HEK293T (cell line): ENCODE results near the gene SH3PXD2A.

Experiments
- ARNT ChIP-seq: fragments of 450-650 bp; IDR thresholded peaks from 2 replicates; pipeline ENCODE4 v1.6.1; 2017; ENCODE audit warnings: mild to moderate bottlenecking
- BHLHE40 ChIP-seq: fragments of 450-650 bp; IDR thresholded peaks from 2 replicates; pipeline ENCODE4 v1.6.1; 2016; ENCODE audit warnings: mild to moderate bottlenecking, moderate library complexity, borderline replicate concordance
- CTBP1 ChIP-seq: fragments of 450-650 bp; IDR thresholded peaks from 2 replicates; pipeline ENCODE4 v1.6.1; 2016; ENCODE audit warnings: borderline replicate concordance
- ELF4 ChIP-seq: fragments of 450-650 bp; IDR thresholded peaks from 2 replicates; pipeline ENCODE4 v1.6.1; 2017; ENCODE audit warnings: antibody characterized with exemption
- FOXM1 ChIP-seq: fragments of 450-650 bp; IDR thresholded peaks from 2 replicates; pipeline ENCODE4 v1.6.1; 2017; ENCODE audit warnings: mild to moderate bottlenecking, borderline replicate concordance
- HDGF ChIP-seq: fragments of 450-650 bp; IDR thresholded peaks from 2 replicates; pipeline ENCODE4 v1.6.1; 2017; ENCODE audit warnings: antibody characterized with exemption, borderline replicate concordance
- SP1 ChIP-seq: fragments of 450-650 bp; IDR thresholded peaks from 2 replicates; pipeline ENCODE4 v1.6.1; 2017
- TARDBP ChIP-seq: fragments of 450-650 bp; IDR thresholded peaks from 2 replicates; pipeline ENCODE4 v1.6.1; 2016
- ZNF384 ChIP-seq: fragments of 450-650 bp; IDR thresholded peaks from 2 replicates; pipeline ENCODE4 v1.6.1; 2016
- TF ChIP-seq, protein P1 (sequence below): fragments of 450-650 bp; IDR thresholded peaks from 2 replicates; pipeline ENCODE4 v1.6.1; 2016

GRCh38 chr10:103640436-103641181, 214.8 kb downstream of the SH3PXD2A start:
- TF ChIP-seq, protein P1, sequence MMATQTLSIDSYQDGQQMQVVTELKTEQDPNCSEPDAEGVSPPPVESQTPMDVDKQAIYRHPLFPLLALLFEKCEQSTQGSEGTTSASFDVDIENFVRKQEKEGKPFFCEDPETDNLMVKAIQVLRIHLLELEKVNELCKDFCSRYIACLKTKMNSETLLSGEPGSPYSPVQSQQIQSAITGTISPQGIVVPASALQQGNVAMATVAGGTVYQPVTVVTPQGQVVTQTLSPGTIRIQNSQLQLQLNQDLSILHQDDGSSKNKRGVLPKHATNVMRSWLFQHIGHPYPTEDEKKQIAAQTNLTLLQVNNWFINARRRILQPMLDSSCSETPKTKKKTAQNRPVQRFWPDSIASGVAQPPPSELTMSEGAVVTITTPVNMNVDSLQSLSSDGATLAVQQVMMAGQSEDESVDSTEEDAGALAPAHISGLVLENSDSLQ: no peak
- TF ChIP-seq ELF4 (no peak), SP1 (no peak), BHLHE40 (no peak), FOXM1 (no peak), HDGF (no peak), TARDBP (no peak), ZNF384 (no peak), CTBP1 (no peak), ARNT (no peak)
